Mesenchymal stem cell (in vitro differentiated cells and primary cell): ENCODE results near the gene PDZD2.

Source experiments
- DNase-seq: peaks from one replicate; pipeline ENCODE4 v3.0.0-alpha.2; 2013
- H2AFZ ChIP-seq: one replicate; pipeline ENCODE4 v1.6.1; 2013; ENCODE audit warnings: low read depth, mild to moderate bottlenecking, control low read depth, inconsistent platforms, low read length, moderate library complexity
- H2AK5ac ChIP-seq: 2 replicates; pipeline ENCODE4 v1.6.1; 2013; ENCODE audit warnings: low read length, moderate library complexity, mild to moderate bottlenecking, inconsistent platforms; ENCODE audit not compliant: severe bottlenecking
- H2BK120ac ChIP-seq: one replicate; pipeline ENCODE4 v1.6.1; 2013; ENCODE audit warnings: low read depth, mild to moderate bottlenecking, inconsistent platforms, low read length, moderate library complexity
- H2BK12ac ChIP-seq, 2 experiments: one replicate each; pipeline ENCODE4 v1.6.1; 2013; ENCODE audit warnings: inconsistent platforms in 2 of 2, low read length in 2 of 2, mild to moderate bottlenecking in 2 of 2, moderate library complexity in 2 of 2, control low read depth in 1 of 2
- H2BK15ac ChIP-seq: one replicate; pipeline ENCODE4 v1.6.1; 2013; ENCODE audit warnings: mild to moderate bottlenecking, low read depth, inconsistent platforms; ENCODE audit not compliant: poor library complexity, severe bottlenecking
- H2BK5ac ChIP-seq: 2 replicates; pipeline ENCODE4 v1.6.1; 2013; ENCODE audit warnings: low read depth, mild to moderate bottlenecking, low read length, control low read depth, inconsistent platforms; ENCODE audit not compliant: poor library complexity, severe bottlenecking
- H3K14ac ChIP-seq, 2 experiments: one replicate each; pipeline ENCODE4 v1.6.1; 2013; ENCODE audit warnings: inconsistent platforms in 2 of 2, low read length in 2 of 2, control low read depth in 1 of 2, mild to moderate bottlenecking in 1 of 2, moderate library complexity in 1 of 2
- H3K18ac ChIP-seq, 2 experiments: one replicate each; pipeline ENCODE4 v1.6.1; 2013; ENCODE audit warnings: inconsistent platforms in 2 of 2, low read length in 2 of 2, control low read depth in 1 of 2, low read depth in 1 of 2, mild to moderate bottlenecking in 1 of 2
- H3K23ac ChIP-seq, 2 experiments: one replicate each; pipeline ENCODE4 v1.6.1; 2013; ENCODE audit warnings: inconsistent platforms in 2 of 2, low read length in 2 of 2, mild to moderate bottlenecking in 2 of 2, moderate library complexity in 2 of 2, control low read depth in 1 of 2
- H3K27ac ChIP-seq: 2 replicates; pipeline ENCODE4 v1.5.1; 2013; ENCODE audit warnings: mild to moderate bottlenecking, moderate library complexity, low read length, control low read depth, inconsistent platforms; ENCODE audit not compliant: poor library complexity, severe bottlenecking
- H3K27me3 ChIP-seq, 2 experiments: 2 replicates each; pipeline versions ENCODE4 v1.6.1 to v1.7.0; 2013; ENCODE audit warnings: low read length in 2 of 2, mild to moderate bottlenecking in 2 of 2, moderate library complexity in 2 of 2, control low read depth in 1 of 2, inconsistent platforms in 1 of 2; ENCODE audit not compliant: control insufficient read depth in 1 of 2, insufficient read depth in 1 of 2
- H3K36me3 ChIP-seq, 2 experiments: 2 replicates each; pipeline versions ENCODE4 v1.6.1 to v1.7.0; 2013; ENCODE audit warnings: low read length in 2 of 2, control low read depth in 1 of 2, inconsistent platforms in 1 of 2, low read depth in 1 of 2, mild to moderate bottlenecking in 1 of 2; ENCODE audit not compliant: insufficient read depth in 2 of 2, control insufficient read depth in 1 of 2
- H3K4ac ChIP-seq, 2 experiments: one replicate each; pipeline ENCODE4 v1.6.1; 2013; ENCODE audit warnings: inconsistent platforms in 2 of 2, low read length in 2 of 2, mild to moderate bottlenecking in 2 of 2, moderate library complexity in 2 of 2, control low read depth in 1 of 2, low read depth in 1 of 2
- H3K4me1 ChIP-seq: 2 replicates; pipeline ENCODE4 v1.6.1; 2013; ENCODE audit warnings: low read depth, low read length, control low read depth; ENCODE audit not compliant: control insufficient read depth, insufficient read depth
- H3K4me2 ChIP-seq: 2 replicates; pipeline ENCODE4 v1.6.1; 2013; ENCODE audit warnings: low read length, mild to moderate bottlenecking, inconsistent platforms; ENCODE audit not compliant: poor library complexity, severe bottlenecking
- H3K4me3 ChIP-seq, 2 experiments: 2 replicates each; pipeline versions ENCODE4 v1.5.1 to v1.7.0; 2013; ENCODE audit warnings: low read length in 2 of 2, mild to moderate bottlenecking in 2 of 2, control low read depth in 1 of 2, low read depth in 1 of 2; ENCODE audit not compliant: insufficient read depth in 1 of 2
- H3K79me1 ChIP-seq: replicated peaks from 2 replicates; pipeline ENCODE4 v1.6.1; 2013; ENCODE audit warnings: mild to moderate bottlenecking, control low read depth, low read length, inconsistent platforms; ENCODE audit not compliant: poor library complexity, severe bottlenecking
- H3K9ac ChIP-seq: 2 replicates; pipeline ENCODE4 v1.7.0; 2013; ENCODE audit warnings: mild to moderate bottlenecking, low read length, moderate library complexity
- H3K9me3 ChIP-seq: 2 replicates; pipeline ENCODE4 v1.7.0; 2013; ENCODE audit warnings: mild to moderate bottlenecking, low read length; ENCODE audit not compliant: control insufficient read depth
- H4K8ac ChIP-seq: one replicate; pipeline ENCODE4 v1.6.1; 2013; ENCODE audit warnings: inconsistent platforms, mild to moderate bottlenecking, low read length, moderate library complexity
- H4K91ac ChIP-seq: one replicate; pipeline ENCODE4 v1.6.1; 2013; ENCODE audit warnings: mild to moderate bottlenecking, low read length, inconsistent platforms
- WGBS: methylation state at CpG from one replicate; pipeline ENCODE4 v1.1.7; 2013; ENCODE audit warnings: mixed read lengths; 5-methylcytosine and 5-hydroxymethylcytosine counted together

The PDZD2 gene

DNA sequence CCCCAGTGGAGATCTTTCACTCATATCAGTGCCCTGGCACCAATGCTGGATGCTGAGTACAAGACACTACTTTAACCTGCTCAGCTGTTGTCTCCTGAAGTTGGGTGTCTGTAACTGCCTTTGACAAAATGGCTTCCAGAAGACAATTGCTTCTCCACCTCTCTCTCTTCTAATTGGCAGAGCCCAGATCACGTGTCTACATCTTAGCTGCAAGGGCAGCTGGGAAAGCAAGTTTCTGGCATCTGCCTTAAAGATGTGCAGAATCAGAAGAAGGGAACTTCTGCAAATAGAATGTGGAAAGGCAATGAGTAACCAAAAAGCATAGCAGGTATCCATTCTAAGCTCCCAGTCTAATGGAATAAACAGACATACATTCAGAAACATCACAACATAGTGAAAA, 81.1 kb downstream of the PDZD2 start:
- Histone ChIP-seq H3K36me3 (no peaks in the 10 kb centered on the region), H3K9ac (no peak overlapping the region), H3K9me3 (no peaks in the 10 kb centered on the region), H3K79me1 (no peaks in the 10 kb centered on the region), H3K18ac (no peak overlapping the region), H2BK120ac (no peak overlapping the region), H2AK5ac (no peak overlapping the region), H3K4me3 (no peak overlapping the region), H3K4ac (no peak overlapping the region), H3K4me2 (no peak overlapping the region), H3K27ac (no peak overlapping the region), H3K14ac (no peak overlapping the region), H3K27me3 (peaks cover 0 to 46% of the 10 kb centered on the region in 2 experiments), H4K8ac (no peak overlapping the region), H3K23ac (no peak overlapping the region), H2BK5ac (no peak overlapping the region), H4K91ac (no peak overlapping the region), H2AFZ (no peak overlapping the region), H2BK12ac (no peak overlapping the region), H3K4me1 (no peaks in the 10 kb centered on the region), H2BK15ac (no peak overlapping the region)
- 100% methylated on average over 1 of the region's 1 CpG for WGBS
- no peak for DNase-seq

DNA sequence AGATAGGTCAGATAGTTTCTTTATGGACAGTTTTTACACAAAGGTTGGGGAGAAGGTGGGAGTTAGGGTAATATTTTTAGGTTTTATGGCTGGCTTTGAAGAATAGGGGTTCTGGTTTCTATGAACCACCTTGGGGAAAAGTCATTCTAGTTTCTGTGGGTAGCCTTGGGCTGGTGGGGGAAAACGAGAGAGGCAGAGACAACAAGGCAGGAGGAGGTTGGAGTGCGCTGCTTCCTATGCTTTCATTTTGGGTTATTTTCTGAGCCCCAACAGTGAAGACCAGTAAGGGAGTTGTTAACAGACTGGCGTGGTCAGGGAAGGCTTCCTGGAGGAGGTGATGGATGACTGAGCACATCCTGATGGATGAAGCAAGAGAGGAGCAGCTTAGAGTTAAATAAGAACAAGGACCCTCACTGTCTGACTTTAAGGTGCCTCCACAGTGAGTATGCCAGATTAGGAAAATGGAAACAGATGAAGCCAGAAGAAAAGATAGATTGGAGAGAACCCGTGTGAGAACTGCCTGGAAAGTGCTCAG, 81.9 kb downstream of the PDZD2 start:
- no peaks in the 10 kb centered on the region for H3K4me1 ChIP-seq
- H3K4ac ChIP-seq = no peak overlapping the region
- no peak overlapping the region for H2AFZ ChIP-seq
- H4K91ac ChIP-seq = no peak overlapping the region
- H4K8ac ChIP-seq = no peak overlapping the region
- no peak for DNase-seq
- H3K18ac ChIP-seq = no peak overlapping the region
- H2BK15ac ChIP-seq = no peak overlapping the region
- H3K9ac ChIP-seq = no peak overlapping the region
- H2AK5ac ChIP-seq = no peak overlapping the region
- no peaks in the 10 kb centered on the region for H3K36me3 ChIP-seq
- H3K27ac ChIP-seq = no peak overlapping the region
- H3K14ac ChIP-seq = no peak overlapping the region
- no peak overlapping the region for H2BK12ac ChIP-seq
- peaks cover 0 to 37% of the 10 kb centered on the region in 2 experiments for H3K27me3 ChIP-seq
- H2BK5ac ChIP-seq = no peak overlapping the region
- 73% methylated on average over 4 of the region's 4 CpGs for WGBS
- H3K23ac ChIP-seq = no peak overlapping the region
- H2BK120ac ChIP-seq = no peak overlapping the region
- H3K4me2 ChIP-seq = no peak overlapping the region
- H3K9me3 ChIP-seq = no peaks in the 10 kb centered on the region
- H3K4me3 ChIP-seq = no peak overlapping the region
- no peaks in the 10 kb centered on the region for H3K79me1 ChIP-seq

DNA sequence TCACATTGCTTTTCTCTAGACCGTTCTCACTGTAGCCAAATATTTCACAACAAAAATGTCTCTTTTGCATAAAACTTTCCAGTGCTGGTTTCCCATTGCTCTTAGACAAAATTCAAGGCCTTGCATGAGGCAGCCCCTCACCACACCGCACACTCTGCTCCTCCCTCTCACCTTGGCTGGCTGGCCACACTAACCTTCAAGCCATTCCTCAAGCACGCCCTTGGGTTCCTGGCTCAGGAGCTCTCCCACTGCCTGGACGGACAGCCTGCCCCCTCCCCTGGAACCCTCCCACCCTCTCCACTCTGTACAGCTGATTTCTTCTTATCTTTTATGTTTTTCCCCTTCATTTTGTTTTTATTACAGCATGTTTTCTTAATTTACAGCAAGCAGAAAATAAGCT, 83.2 kb downstream of the PDZD2 start:
- WGBS = 77% methylated on average over 4 of the region's 4 CpGs
- H3K27ac ChIP-seq = no peak overlapping the region
- no peak overlapping the region for H2BK120ac ChIP-seq
- no peak overlapping the region for H2AFZ ChIP-seq
- no peak overlapping the region for H2BK12ac ChIP-seq
- H3K27me3 ChIP-seq = peaks cover 0 to 33% of the 10 kb centered on the region in 2 experiments
- H3K36me3 ChIP-seq = no peaks in the 10 kb centered on the region
- no peak overlapping the region for H3K4ac ChIP-seq
- no peak overlapping the region for H4K91ac ChIP-seq
- H3K23ac ChIP-seq = no peak overlapping the region
- no peak overlapping the region for H3K9ac ChIP-seq
- no peak overlapping the region for H3K4me2 ChIP-seq
- no peak overlapping the region for H3K14ac ChIP-seq
- H3K18ac ChIP-seq = no peak overlapping the region
- H2BK5ac ChIP-seq = no peak overlapping the region
- no peak for DNase-seq
- no peak overlapping the region for H2BK15ac ChIP-seq
- no peaks in the 10 kb centered on the region for H3K79me1 ChIP-seq
- H4K8ac ChIP-seq = no peak overlapping the region
- no peaks in the 10 kb centered on the region for H3K4me1 ChIP-seq
- H2AK5ac ChIP-seq = no peak overlapping the region
- H3K9me3 ChIP-seq = no peaks in the 10 kb centered on the region
- no peak overlapping the region for H3K4me3 ChIP-seq

DNA sequence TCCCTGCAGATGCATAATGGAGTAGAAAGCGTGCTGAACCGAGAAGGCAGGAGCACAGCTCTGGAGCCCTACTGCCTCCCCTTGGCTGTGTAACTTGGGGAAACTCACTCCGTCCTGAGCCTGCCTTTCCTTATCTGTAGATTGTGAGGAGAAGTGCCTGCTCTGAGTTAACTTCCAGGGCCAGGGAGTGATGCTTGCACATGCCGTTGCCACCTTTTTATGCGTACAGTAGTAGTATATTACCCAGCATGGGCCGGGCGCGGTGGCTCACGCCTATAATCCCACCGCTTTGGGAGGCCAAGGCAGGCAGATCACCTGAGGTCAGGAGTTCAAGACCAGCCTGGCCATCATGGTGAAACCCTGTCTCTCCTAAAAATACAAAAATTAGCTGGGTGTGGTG, 87.1 kb downstream of the PDZD2 start:
- H2BK15ac ChIP-seq = no peak overlapping the region
- no peak overlapping the region for H2BK120ac ChIP-seq
- peaks cover 0 to 7% of the 10 kb centered on the region in 2 experiments for H3K27me3 ChIP-seq
- no peak overlapping the region for H3K23ac ChIP-seq
- no peak overlapping the region for H3K4me2 ChIP-seq
- H4K8ac ChIP-seq = no peak overlapping the region
- no peak overlapping the region for H2AK5ac ChIP-seq
- H3K36me3 ChIP-seq = no peaks in the 10 kb centered on the region
- H3K9ac ChIP-seq = no peak overlapping the region
- H3K9me3 ChIP-seq = no peaks in the 10 kb centered on the region
- H2BK12ac ChIP-seq = no peak overlapping the region
- no peak overlapping the region for H3K4ac ChIP-seq
- no peak overlapping the region for H3K27ac ChIP-seq
- H3K4me3 ChIP-seq = no peak overlapping the region
- H4K91ac ChIP-seq = no peak overlapping the region
- no peak for DNase-seq
- H2AFZ ChIP-seq = no peak overlapping the region
- H2BK5ac ChIP-seq = no peak overlapping the region
- no peak overlapping the region for H3K14ac ChIP-seq
- 95% methylated on average over 10 of the region's 10 CpGs for WGBS
- H3K79me1 ChIP-seq = no peaks in the 10 kb centered on the region
- H3K18ac ChIP-seq = no peak overlapping the region
- no peaks in the 10 kb centered on the region for H3K4me1 ChIP-seq
